ENCODE measurements around the gene TMEM30B. TPM values are rescaled to one million over a fixed set of nuclear protein-coding genes. Genes with fewer than 3 reads are reported as not detected.
"Not testable (repeated sequence)": the region's sequence is repeated elsewhere in the genome, so short reads cannot be mapped to it uniquely, and the experiment has no call there.

TMEM30B gene
- total RNA-seq, 2 donors from 2014 or later: 57.1 to 98.5 TPM

- Histone ChIP-seq H3K27ac (peak within 1 kb of the TSS; percentile 87 to 89), H3K4me1 (replicated peaks) (no peaks in the 10 kb centered on the region), H3K9me3 (no peaks in the 10 kb centered on the region), H3K36me3 (no peaks in the 10 kb centered on the region), H3K27me3 (replicated peaks; ENCODE audit: insufficient read depth) (no peaks in the 10 kb centered on the region), H3K4me3 (peak within 1 kb of the TSS; percentile 69)
- peak; percentile 93 for DNase-seq (ENCODE audit: low spot score)
- intact Hi-C loops (cut with DNase I): no loop called here
- under 1% methylated on average over 65 of the region's 66 CpGs for WGBS
- peak; percentile 63 for TF ChIP-seq POLR2AphosphoS5 (IDR thresholded peaks at IDR 0.05)
- TF ChIP-seq CTCF (IDR thresholded peaks at IDR 0.05): peak in 3 of 4 experiments; percentile 10 to 37 (median 35)
- TF ChIP-seq POLR2A (IDR thresholded peaks at IDR 0.05): peak; percentile 74
Measured at GRCh38 chr14:61321385-61322010, 40.4 kb upstream of the TMEM30B start, which contains the start of gene PRKCH. Gene PRKCH (plus strand): TSS chr14:61321579. CDS start chr14:61322102, 523 bp downstream.

- Histone ChIP-seq H3K4me1 (replicated peaks) (no peaks in the 10 kb centered on the region), H3K36me3 (no peaks in the 10 kb centered on the region), H3K27me3 (replicated peaks; ENCODE audit: insufficient read depth) (no peaks in the 10 kb centered on the region), H3K27ac (peak overlapping the region; percentile 87 to 89), H3K9me3 (no peaks in the 10 kb centered on the region), H3K4me3 (peak overlapping the region; percentile 69)
- DNase-seq (ENCODE audit: low spot score): peak; percentile 72
- TF ChIP-seq POLR2AphosphoS5 (IDR thresholded peaks at IDR 0.05) (peak; percentile 80), CTCF (IDR thresholded peaks at IDR 0.05) (no peak), POLR2A (IDR thresholded peaks at IDR 0.05) (no peak)
- intact Hi-C loops (cut with DNase I): no loop called here
- WGBS: 20% methylated on average over 29 of the region's 29 CpGs
Measured at GRCh38 chr14:61320806-61321384, 39.8 kb upstream of the TMEM30B start.

GRCh38 chr14:61320170-61320569 is 39.0 kb upstream of the TMEM30B start:
- intact Hi-C loops (cut with DNase I); DNase-seq (ENCODE audit: low spot score); H3K36me3 ChIP-seq; H3K4me3 ChIP-seq; H3K9me3 ChIP-seq; H3K27me3 ChIP-seq (replicated peaks; ENCODE audit: insufficient read depth); H3K4me1 ChIP-seq (replicated peaks): not testable (repeated sequence)
- 88% methylated on average over 16 of the region's 16 CpGs for WGBS
- peak overlapping the region in 1 of 2 donors; percentile 89 for H3K27ac ChIP-seq

GRCh38 chr14:61319706-61320105 is 38.6 kb upstream of the TMEM30B start:
- TF ChIP-seq POLR2A (IDR thresholded peaks at IDR 0.05): no peak
- 75% methylated on average over 6 of the region's 6 CpGs for WGBS

GRCh38 chr14:61319086-61319485 is 37.9 kb upstream of the TMEM30B start:
- Histone ChIP-seq H3K27me3 (replicated peaks; ENCODE audit: insufficient read depth) (no peaks in the 10 kb centered on the region), H3K27ac (no peak overlapping the region), H3K4me1 (replicated peaks) (no peaks in the 10 kb centered on the region), H3K4me3 (no peak overlapping the region), H3K9me3 (no peaks in the 10 kb centered on the region), H3K36me3 (no peaks in the 10 kb centered on the region)
- intact Hi-C loops (cut with DNase I): no loop called here
- 86% methylated on average over 3 of the region's 3 CpGs for WGBS
- no peak for DNase-seq (ENCODE audit: low spot score)
- TF ChIP-seq CTCF (IDR thresholded peaks at IDR 0.05) (no peak), POLR2A (IDR thresholded peaks at IDR 0.05) (no peak), POLR2AphosphoS5 (IDR thresholded peaks at IDR 0.05) (no peak)

More at GRCh38 chr14:61319706-61320105, 38.6 kb upstream of the TMEM30B start:
- H3K27me3 ChIP-seq (replicated peaks; ENCODE audit: insufficient read depth): no peaks in the 10 kb centered on the region
- no peaks in the 10 kb centered on the region for H3K36me3 ChIP-seq
- H3K9me3 ChIP-seq: no peaks in the 10 kb centered on the region
- no peak for DNase-seq (ENCODE audit: low spot score)
- H3K27ac ChIP-seq: no peak overlapping the region
- intact Hi-C loops (cut with DNase I): no loop called here
- H3K4me3 ChIP-seq: no peak overlapping the region
- H3K4me1 ChIP-seq (replicated peaks): no peaks in the 10 kb centered on the region

GRCh38 chr14:61315313-61315712 is 34.2 kb upstream of the TMEM30B start:
- Histone ChIP-seq H3K4me1 (replicated peaks) (no peaks in the 10 kb centered on the region), H3K27ac (no peak overlapping the region), H3K9me3 (no peaks in the 10 kb centered on the region), H3K36me3 (no peaks in the 10 kb centered on the region), H3K27me3 (replicated peaks; ENCODE audit: insufficient read depth) (no peaks in the 10 kb centered on the region), H3K4me3 (no peak overlapping the region)
- no peak for DNase-seq (ENCODE audit: low spot score)
- TF ChIP-seq POLR2AphosphoS5 (IDR thresholded peaks at IDR 0.05) (no peak), CTCF (IDR thresholded peaks at IDR 0.05) (no peak)
- 62% methylated on average over 4 of the region's 4 CpGs for WGBS
- intact Hi-C loops (cut with DNase I): no loop called here

GRCh38 chr14:61308701-61309100 is 27.6 kb upstream of the TMEM30B start:
- WGBS: 94% methylated on average over 4 of the region's 4 CpGs
- not testable (repeated sequence) for H3K27ac ChIP-seq; H3K4me3 ChIP-seq; DNase-seq (ENCODE audit: low spot score); H3K36me3 ChIP-seq; H3K4me1 ChIP-seq (replicated peaks); H3K9me3 ChIP-seq; H3K27me3 ChIP-seq (replicated peaks; ENCODE audit: insufficient read depth)
- intact Hi-C loops (cut with DNase I): loop anchor here (10.0 kb wide), 1 partner anchor 526 kb away; no protein-coding TSS in a partner anchor

Data from prostate gland (tissue), 2 donors.